Small intestine (tissue), 7 donors: ENCODE measurements around the gene ABCA2. TPM values are rescaled to one million over a fixed set of nuclear protein-coding genes. Genes with fewer than 3 reads are reported as not detected.
A peak's percentile ranks its signal among the peaks of the same experiment; 100 is the strongest.

Experiments used
- DNase-seq, 2 donors: peaks; one replicate each; pipeline versions ENCODE4 v3.0.0 to v3.0.0-alpha.2; 2013
- FAIRE-seq: peaks from 2 replicates; lab custom pipeline; 2012; peaks lifted over from hg19 to GRCh38; lab: Jason Lieb, UNC
- H3K27ac ChIP-seq, 3 donors: one replicate each; pipeline ENCODE4 v1.5.1; 2013; ENCODE audit warnings: low read length in 2 of 3, mild to moderate bottlenecking in 2 of 3, control low read depth in 1 of 3, inconsistent platforms in 1 of 3, low read depth in 1 of 3, moderate library complexity in 1 of 3
- H3K27me3 ChIP-seq, 3 donors: one replicate each; pipeline ENCODE4 v1.6.1; 2013; ENCODE audit warnings: low read length in 3 of 3, inconsistent platforms in 1 of 3; ENCODE audit not compliant: control insufficient read depth in 3 of 3, insufficient read depth in 3 of 3
- H3K36me3 ChIP-seq, 3 donors: one replicate each; pipeline ENCODE4 v1.6.1; 2013; ENCODE audit warnings: low read length in 3 of 3, inconsistent platforms in 1 of 3, low read depth in 1 of 3, mild to moderate bottlenecking in 1 of 3, moderate library complexity in 1 of 3; ENCODE audit not compliant: control insufficient read depth in 3 of 3, insufficient read depth in 2 of 3
- H3K4me1 ChIP-seq, 3 donors: one replicate each; pipeline ENCODE4 v1.6.1; 2013; ENCODE audit warnings: low read length in 2 of 3, inconsistent platforms in 1 of 3, low read depth in 1 of 3, mild to moderate bottlenecking in 1 of 3, moderate library complexity in 1 of 3; ENCODE audit not compliant: control insufficient read depth in 3 of 3, insufficient read depth in 2 of 3
- H3K4me3 ChIP-seq, 3 donors: one replicate each; pipeline ENCODE4 v1.5.1; 2013; ENCODE audit warnings: low read length in 3 of 3, control low read depth in 1 of 3, inconsistent platforms in 1 of 3, low read depth in 1 of 3, mild to moderate bottlenecking in 1 of 3, moderate library complexity in 1 of 3
- H3K9me3 ChIP-seq, 2 donors: one replicate each; pipeline ENCODE4 v1.6.1; 2013; ENCODE audit warnings: low read depth in 1 of 2, low read length in 1 of 2; ENCODE audit not compliant: control insufficient read depth in 2 of 2, insufficient read depth in 1 of 2
- WGBS, 3 donors: extraction: QIAGEN DNeasy Blood & Tissue Kit; methylation state at CpG; one replicate each; pipeline ENCODE4 v1.1.7; 2013; 5-methylcytosine and 5-hydroxymethylcytosine counted together
- polyA plus RNA-seq, 4 donors: library from polyadenylated mRNA; stranded (reverse) in 3 of 4; unstranded in 1 of 4; fragments of 200-250 nt in 3 of 4; fragments of 120-200 nt in 1 of 4; gene quantifications; one replicate each; pipeline versions ENCODE4 v1.2.1 to v1.2.3, GENCODE V29; 2013
- donor health status: healthy with polysubstance abuse.
- donor health status: control.
- donor health status: control.
- donor health status: Bipolar disorder and iron deficiency.
- donor health status: healthy.

Gene ABCA2
- polyA plus RNA-seq, 4 donors, result 3.4 to 29.0 (median 8.8) TPM

- Histone ChIP-seq H3K36me3 (peaks cover 0 to 4% (median 0%) of the 10 kb centered on the region in 3 donors), H3K4me1 (peaks cover 0 to 10% (median 2%) of the 10 kb centered on the region in 3 donors), H3K27ac (peak overlapping the region in 1 of 3 donors; percentile 8), H3K9me3 (no peaks in the 10 kb centered on the region), H3K27me3 (peaks cover 0 to 5% (median 0%) of the 10 kb centered on the region in 3 donors), H3K4me3 (no peak overlapping the region)
- FAIRE-seq (no peak), DNase-seq (no peak)
- WGBS, 3 donors, result 81 to 91% (median 86%) methylated on average over 14 to 15 of the region's 15 CpGs
These were observed 67.1 kb downstream of the ABCA2 start for GRCh38 chr9:136960938-136961275.

- Histone ChIP-seq H3K4me1 (peaks cover 0 to 10% (median 2%) of the 10 kb centered on the region in 3 donors), H3K9me3 (no peaks in the 10 kb centered on the region), H3K36me3 (peaks cover 0 to 9% (median 0%) of the 10 kb centered on the region in 3 donors), H3K4me3 (no peak overlapping the region), H3K27ac (no peak overlapping the region), H3K27me3 (no peaks in the 10 kb centered on the region)
- DNase-seq, result no peak
- FAIRE-seq, result no peak
- WGBS, 3 donors, result 54 to 74% (median 60%) methylated on average over 17 to 19 of the region's 19 CpGs
These were observed 67.7 kb downstream of the ABCA2 start for GRCh38 chr9:136960212-136960937.

- no peaks in the 10 kb centered on the region for H3K27me3 ChIP-seq
- DNase-seq (no peak), FAIRE-seq (no peak)
- H3K4me3 ChIP-seq, result no peak overlapping the region
- H3K4me1 ChIP-seq, result peaks cover 0 to 2% (median 0%) of the 10 kb centered on the region in 3 donors
- WGBS, 3 donors, result 75 to 87% (median 85%) methylated on average over 18 to 28 of the region's 28 CpGs
- no peak overlapping the region for H3K27ac ChIP-seq
- H3K36me3 ChIP-seq, result peaks cover 0 to 19% (median 0%) of the 10 kb centered on the region in 3 donors
- H3K9me3 ChIP-seq, result no peaks in the 10 kb centered on the region
These were observed 68.9 kb downstream of the ABCA2 start for GRCh38 chr9:136958898-136959850.

- 81 to 96% (median 93%) methylated on average over 5 to 7 of the region's 7 CpGs for WGBS, 3 donors
- no peaks in the 10 kb centered on the region for H3K27me3 ChIP-seq
- no peak overlapping the region for H3K4me3 ChIP-seq
- H3K4me1 ChIP-seq, result no peaks in the 10 kb centered on the region
- FAIRE-seq (no peak), DNase-seq (no peak)
- no peak overlapping the region for H3K27ac ChIP-seq
- H3K36me3 ChIP-seq, result peaks cover 0 to 26% (median 0%) of the 10 kb centered on the region in 3 donors
- no peaks in the 10 kb centered on the region for H3K9me3 ChIP-seq
These were observed 69.6 kb downstream of the ABCA2 start for GRCh38 chr9:136958473-136958872.

GRCh38 chr9:136957901-136958300 is 70.1 kb downstream of the ABCA2 start:
- Histone ChIP-seq H3K36me3 (peaks cover 0 to 31% (median 0%) of the 10 kb centered on the region in 3 donors), H3K27me3 (no peaks in the 10 kb centered on the region), H3K27ac (no peak overlapping the region), H3K9me3 (no peaks in the 10 kb centered on the region), H3K4me1 (no peaks in the 10 kb centered on the region), H3K4me3 (no peak overlapping the region)
- DNase-seq, result no peak
- FAIRE-seq, result no peak
- WGBS, 3 donors, result 81 to 92% (median 90%) methylated on average over 6 of the region's 6 CpGs

- FAIRE-seq (no peak), DNase-seq (no peak)
- Histone ChIP-seq H3K27ac (no peak overlapping the region), H3K27me3 (no peaks in the 10 kb centered on the region), H3K9me3 (no peaks in the 10 kb centered on the region), H3K4me3 (no peak overlapping the region), H3K36me3 (peaks cover 0 to 35% (median 0%) of the 10 kb centered on the region in 3 donors), H3K4me1 (peaks cover 0 to under 1% (median 0%) of the 10 kb centered on the region in 3 donors)
- 92 to 100% (median 94%) methylated on average over 1 of the region's 1 CpG for whole genome bisulfite sequencing, 3 donors
These were observed 70.6 kb downstream of the ABCA2 start for GRCh38 chr9:136957461-136957860.

Other genes starting within 250 kb of the ABCA2 start
- 100 to 1,000 TPM; 148 to 518 (median 194) TPM for gene TMEM141, start 236.9 kb downstream of the ABCA2 start, polyA plus RNA-seq
- gene CCDC183, start 231.9 kb downstream of the ABCA2 start, polyA plus RNA-seq, result 10 to 100 TPM in 1 of 4 donors, 1 to 10 TPM in 2, under 1 TPM in 1; 0.40 to 37.9 (median 2.1) TPM
- 100 to 1,000 TPM in 1 of 4 donors, 10 to 100 TPM in 3; 75.5 to 114 (median 82.3) TPM for gene RABL6, start 220.3 kb downstream of the ABCA2 start, polyA plus RNA-seq
- 10 to 100 TPM in 1 of 4 donors, 1 to 10 TPM in 3; 1.1 to 11.6 (median 2.6) TPM for gene AJM1, start 185.8 kb downstream of the ABCA2 start, polyA plus RNA-seq
- 100 to 1,000 TPM; 111 to 337 (median 169) TPM for gene PHPT1, start 178.8 kb downstream of the ABCA2 start, polyA plus RNA-seq
- gene MAMDC4, start 175.9 kb downstream of the ABCA2 start, polyA plus RNA-seq, result 1,000 to 10,000 TPM in 1 of 4 donors, 1 to 10 TPM in 3; 4.6 to 1,156 (median 8.9) TPM
- 1,000 to 10,000 TPM in 2 of 4 donors, 100 to 1,000 TPM in 2; 556 to 1,582 (median 1,008) TPM for gene EDF1, start 161.9 kb downstream of the ABCA2 start, polyA plus RNA-seq
- 10 to 100 TPM; 11.2 to 20.9 (median 13.8) TPM for gene TRAF2, start 141.7 kb downstream of the ABCA2 start, polyA plus RNA-seq
- 100 to 1,000 TPM in 3 of 4 donors, 10 to 100 TPM in 1; 96.1 to 262 (median 181) TPM for gene FBXW5, start 83.5 kb downstream of the ABCA2 start, polyA plus RNA-seq
- 100 to 1,000 TPM in 1 of 4 donors, 10 to 100 TPM in 3; 13.6 to 106 (median 61.3) TPM for gene C8G, start 83.0 kb downstream of the ABCA2 start, polyA plus RNA-seq
- 10 to 100 TPM in 1 of 4 donors, 1 to 10 TPM in 2, not detected in 1; 2.2 to 88.7 (median 3.4) TPM for gene LCN12, start 76.0 kb downstream of the ABCA2 start, polyA plus RNA-seq
- gene PTGDS, start 50.7 kb downstream of the ABCA2 start, polyA plus RNA-seq, result 10 to 100 TPM in 2 of 4 donors, 1 to 10 TPM in 1, under 1 TPM in 1; 0.86 to 38.0 (median 19.4) TPM
- gene LCNL1, start 45.2 kb downstream of the ABCA2 start, polyA plus RNA-seq, result under 1 TPM in 2 of 4 donors, not detected in 2; 0.07 to 0.16 TPM
- gene PAXX, start 35.8 kb downstream of the ABCA2 start, polyA plus RNA-seq, result 10 to 100 TPM; 33.7 to 85.9 (median 75.5) TPM
- gene CLIC3, start 31.7 kb downstream of the ABCA2 start, polyA plus RNA-seq, result 1 to 10 TPM in 2 of 4 donors, under 1 TPM in 1, not detected in 1; 0.81 to 6.2 (median 1.4) TPM
- under 1 TPM in 2 of 4 donors, not detected in 2; 0.09 to 0.90 TPM for gene FUT7, start 3.9 kb upstream of the ABCA2 start, polyA plus RNA-seq
- gene NPDC1, start 17.9 kb upstream of the ABCA2 start, polyA plus RNA-seq, result 10 to 100 TPM; 18.3 to 84.6 (median 33.7) TPM
- 10 to 100 TPM in 2 of 4 donors, 1 to 10 TPM in 2; 5.5 to 16.5 (median 8.3) TPM for gene ENTPD2, start 25.8 kb upstream of the ABCA2 start, polyA plus RNA-seq
- gene SAPCD2, start 42.3 kb upstream of the ABCA2 start, polyA plus RNA-seq, result 10 to 100 TPM in 2 of 4 donors, 1 to 10 TPM in 1, under 1 TPM in 1; 0.81 to 22.2 (median 7.0) TPM
- 10 to 100 TPM in 1 of 4 donors, 1 to 10 TPM in 2, under 1 TPM in 1; 0.89 to 25.8 (median 5.3) TPM for gene UAP1L1, start 49.3 kb upstream of the ABCA2 start, polyA plus RNA-seq
- 10 to 100 TPM; 40.3 to 69.4 (median 42.5) TPM for gene MAN1B1, start 58.7 kb upstream of the ABCA2 start, polyA plus RNA-seq
- 100 to 1,000 TPM in 3 of 4 donors, 10 to 100 TPM in 1; 66.2 to 179 (median 121) TPM for gene DPP7, start 86.5 kb upstream of the ABCA2 start, polyA plus RNA-seq
- under 1 TPM in 2 of 4 donors, not detected in 2; 0.79 to 0.92 TPM for gene GRIN1, start 110.9 kb upstream of the ABCA2 start, polyA plus RNA-seq
- gene LRRC26, start 141.8 kb upstream of the ABCA2 start, polyA plus RNA-seq, result 10 to 100 TPM in 1 of 4 donors, 1 to 10 TPM in 2, under 1 TPM in 1; 0.67 to 13.0 (median 1.4) TPM
- not detected for gene TMEM210, start 143.8 kb upstream of the ABCA2 start, polyA plus RNA-seq
- 10 to 100 TPM; 20.0 to 44.2 (median 37.0) TPM for gene ANAPC2, start 160.3 kb upstream of the ABCA2 start, polyA plus RNA-seq
- 100 to 1,000 TPM in 2 of 4 donors, 10 to 100 TPM in 2; 68.9 to 146 (median 103) TPM for gene SSNA1, start 160.4 kb upstream of the ABCA2 start, polyA plus RNA-seq
- gene TPRN, start 172.5 kb upstream of the ABCA2 start, polyA plus RNA-seq, result 10 to 100 TPM; 34.1 to 98.4 (median 65.9) TPM
- gene TMEM203, start 177.4 kb upstream of the ABCA2 start, polyA plus RNA-seq, result 10 to 100 TPM; 33.0 to 38.2 (median 35.0) TPM
- 10 to 100 TPM in 2 of 4 donors, 1 to 10 TPM in 2; 9.2 to 15.3 (median 12.1) TPM for gene NDOR1, start 177.5 kb upstream of the ABCA2 start, polyA plus RNA-seq
- 10 to 100 TPM in 1 of 4 donors, 1 to 10 TPM in 3; 2.7 to 10.8 (median 8.3) TPM for gene RNF208, start 194.0 kb upstream of the ABCA2 start, polyA plus RNA-seq
- 10 to 100 TPM in 1 of 4 donors, 1 to 10 TPM in 1, under 1 TPM in 2; 0.57 to 70.0 (median 1.5) TPM for gene CYSRT1, start 196.9 kb upstream of the ABCA2 start, polyA plus RNA-seq
- gene RNF224, start 199.3 kb upstream of the ABCA2 start, polyA plus RNA-seq, result 10 to 100 TPM in 1 of 4 donors, under 1 TPM in 1, not detected in 2; 0.03 to 83.7 TPM
- 10 to 100 TPM in 1 of 4 donors, under 1 TPM in 3; 0.21 to 30.3 (median 0.85) TPM for gene SLC34A3, start 202.7 kb upstream of the ABCA2 start, polyA plus RNA-seq
- gene TUBB4B, start 213.1 kb upstream of the ABCA2 start, polyA plus RNA-seq, result 100 to 1,000 TPM; 365 to 445 (median 372) TPM
- gene STPG3, start 223.0 kb upstream of the ABCA2 start, polyA plus RNA-seq, result 1 to 10 TPM in 1 of 4 donors, not detected in 3; 3.9 TPM
- 10 to 100 TPM; 34.7 to 62.5 (median 40.1) TPM for gene NELFB, start 227.1 kb upstream of the ABCA2 start, polyA plus RNA-seq
- 10 to 100 TPM in 2 of 4 donors, 1 to 10 TPM in 2; 3.4 to 21.5 (median 15.4) TPM for gene TOR4A, start 249.5 kb upstream of the ABCA2 start, polyA plus RNA-seq